SK-N-MC (cell line): Measurements from ENCODE around the gene LMTK3.
"Not testable (repeated sequence)": the region's sequence is repeated elsewhere in the genome, so short reads cannot be mapped to it uniquely, and the experiment has no call there.

Source experiments
- DNase-seq: peaks from one replicate; pipeline ENCODE4 v3.0.0-alpha.2; 2011; ENCODE audit warnings: low read depth, low spot score
- H3K27ac ChIP-seq: fragments of 200-600 bp; sonication (generic); 2 replicates; pipeline ENCODE4 v1.5.1; 2016; ENCODE audit warnings: mixed run types
- H3K36me3 ChIP-seq: fragments of 200-600 bp; sonication (generic); 2 replicates; pipeline ENCODE4 v1.6.1; 2017; ENCODE audit warnings: antibody characterized with exemption, low read length, mixed read lengths; ENCODE audit not compliant: insufficient read depth
- H3K4me3 ChIP-seq: fragments of 200-600 bp; sonication (generic); 2 replicates; pipeline ENCODE4 v1.5.1; 2016
- H3K9ac ChIP-seq: fragments of 200-600 bp; sonication (generic); 2 replicates; pipeline ENCODE4 v1.8.0; 2017; ENCODE audit warnings: mixed run types, mixed read lengths; ENCODE audit not compliant: insufficient read length
- H3K9me3 ChIP-seq: fragments of 200-600 bp; sonication (generic); 2 replicates; pipeline ENCODE4 v1.6.1; 2017; ENCODE audit warnings: low read depth, mild to moderate bottlenecking, antibody characterized with exemption, low read length, moderate library complexity, mixed read lengths
- EZH2 ChIP-seq: fragments of 200-600 bp; sonication (generic); IDR thresholded peaks from one replicate; pipeline ENCODE4 v1.6.1; 2017; ENCODE audit warnings: antibody characterized with exemption
- FOXP2 ChIP-seq: optimal IDR thresholded peaks from 2 replicates; pipeline ENCODE3; 2011; ENCODE audit warnings: mild to moderate bottlenecking, moderate library complexity; ENCODE audit not compliant: insufficient read depth; ENCODE audit errors: extremely low read length, control extremely low read depth
- POLR2AphosphoS5 ChIP-seq: IDR thresholded peaks from 2 replicates; pipeline ENCODE4 v1.6.1; 2012; ENCODE audit warnings: mild to moderate bottlenecking, low read depth, low read length, borderline replicate concordance

LMTK3 gene

GRCh38 chr19:48489608-48490216 is 21.9 kb downstream of the LMTK3 start:
- Histone ChIP-seq H3K9ac (no peak overlapping the region), H3K36me3 (no peaks in the 10 kb centered on the region), H3K9me3 (no peaks in the 10 kb centered on the region), H3K27ac (no peak overlapping the region), H3K4me3 (no peak overlapping the region)
- no peak for DNase-seq
- TF ChIP-seq POLR2AphosphoS5 (no peak), EZH2 (no peak), FOXP2 (no peak)

- not testable (repeated sequence) for H3K9ac ChIP-seq, DNase-seq, H3K4me3 ChIP-seq, H3K9me3 ChIP-seq, H3K36me3 ChIP-seq, H3K27ac ChIP-seq
Observed at GRCh38 chr19:48488478-48488877, 23.2 kb downstream of the LMTK3 start.

GRCh38 chr19:48487948-48488347 is 23.7 kb downstream of the LMTK3 start:
- no peak overlapping the region for H3K9ac ChIP-seq
- no peaks in the 10 kb centered on the region for H3K9me3 ChIP-seq
- H3K27ac ChIP-seq, result no peak overlapping the region
- no peak overlapping the region for H3K4me3 ChIP-seq
- no peak for DNase-seq
- no peaks in the 10 kb centered on the region for H3K36me3 ChIP-seq
- TF ChIP-seq FOXP2 (no peak), EZH2 (no peak), POLR2AphosphoS5 (no peak)

- DNase-seq, result no peak
- Histone ChIP-seq H3K9ac (no peak overlapping the region), H3K4me3 (no peak overlapping the region), H3K27ac (no peak overlapping the region), H3K36me3 (no peaks in the 10 kb centered on the region), H3K9me3 (no peaks in the 10 kb centered on the region)
- TF ChIP-seq POLR2AphosphoS5, result no peak
- TF ChIP-seq EZH2, result no peak
- TF ChIP-seq FOXP2, result no peak
Observed at GRCh38 chr19:48487544-48487943, 24.1 kb downstream of the LMTK3 start.

- H3K9ac ChIP-seq, H3K27ac ChIP-seq, DNase-seq, H3K4me3 ChIP-seq, H3K9me3 ChIP-seq, H3K36me3 ChIP-seq: not testable (repeated sequence)
Observed at GRCh38 chr19:48486706-48487105, 24.9 kb downstream of the LMTK3 start.

- H3K27ac ChIP-seq, result no peak overlapping the region; the same call in 1 of the 2 replicates
- no peaks in the 10 kb centered on the region for H3K36me3 ChIP-seq
- H3K4me3 ChIP-seq, result no peak overlapping the region
- H3K9me3 ChIP-seq, result no peaks in the 10 kb centered on the region
- DNase-seq, result no peak
- TF ChIP-seq FOXP2 (no peak), EZH2 (no peak), POLR2AphosphoS5 (no peak)
- H3K9ac ChIP-seq, result no peak overlapping the region
Observed at GRCh38 chr19:48484931-48485612, 26.6 kb downstream of the LMTK3 start.

GRCh38 chr19:48484247-48484893 is 27.3 kb downstream of the LMTK3 start:
- no peak overlapping the region for H3K4me3 ChIP-seq

GRCh38 chr19:48483301-48483700 is 28.3 kb downstream of the LMTK3 start:
- Histone ChIP-seq H3K27ac (no peak overlapping the region), H3K9ac (no peak overlapping the region), H3K36me3 (peaks cover 8% of the 10 kb centered on the region), H3K9me3 (no peaks in the 10 kb centered on the region), H3K4me3 (no peak overlapping the region)
- TF ChIP-seq FOXP2 (no peak), POLR2AphosphoS5 (no peak), EZH2 (no peak)
- DNase-seq, result no peak

More at GRCh38 chr19:48484247-48484893, 27.3 kb downstream of the LMTK3 start:
- DNase-seq, result no peak
- H3K9me3 ChIP-seq, result no peaks in the 10 kb centered on the region
- no peak overlapping the region for H3K9ac ChIP-seq
- peaks cover under 1% of the 10 kb centered on the region; the same call in 1 of the 2 replicates for H3K36me3 ChIP-seq
- H3K27ac ChIP-seq, result no peak overlapping the region
- no peak for TF ChIP-seq POLR2AphosphoS5
- no peak for TF ChIP-seq FOXP2
- no peak for TF ChIP-seq EZH2
